GM18868 (cell line): ENCODE data around the gene FRMD4B.

ENCODE experiments used
- ATAC-seq: cut with Tn5 transposase; IDR thresholded peaks from one replicate; pipeline ENCODE4 v1.9.1; 2021; ENCODE audit warnings: mild to moderate bottlenecking, moderate library complexity; ENCODE audit not compliant: unreplicated experiment

The FRMD4B gene

GRCh38 chr3:69385723-69386555 is at the start of gene FRMD4B:
FRMD4B (minus strand) TSS chr3:69386088; CDS start chr3:69385989, 99 bp downstream.
- peak; percentile 69 for ATAC-seq

DNA sequence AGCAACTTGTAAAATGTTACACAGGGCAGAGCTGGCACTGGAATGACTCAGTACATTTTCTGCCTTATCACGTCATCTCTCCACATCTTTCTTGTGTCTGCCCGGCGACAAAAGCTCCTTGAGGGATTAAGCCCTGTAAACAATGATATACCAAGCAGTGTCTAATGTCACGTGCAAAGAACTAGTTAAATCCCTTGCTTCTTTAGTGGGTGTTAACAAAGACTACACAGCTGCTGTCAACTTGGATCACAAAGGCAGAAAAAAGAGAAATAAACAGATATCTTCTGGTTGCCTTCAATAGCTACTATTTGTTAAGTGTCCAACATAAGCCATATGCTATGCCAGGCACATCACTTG is 48.1 kb upstream of the FRMD4B start:
- peak; percentile 45 for ATAC-seq

DNA sequence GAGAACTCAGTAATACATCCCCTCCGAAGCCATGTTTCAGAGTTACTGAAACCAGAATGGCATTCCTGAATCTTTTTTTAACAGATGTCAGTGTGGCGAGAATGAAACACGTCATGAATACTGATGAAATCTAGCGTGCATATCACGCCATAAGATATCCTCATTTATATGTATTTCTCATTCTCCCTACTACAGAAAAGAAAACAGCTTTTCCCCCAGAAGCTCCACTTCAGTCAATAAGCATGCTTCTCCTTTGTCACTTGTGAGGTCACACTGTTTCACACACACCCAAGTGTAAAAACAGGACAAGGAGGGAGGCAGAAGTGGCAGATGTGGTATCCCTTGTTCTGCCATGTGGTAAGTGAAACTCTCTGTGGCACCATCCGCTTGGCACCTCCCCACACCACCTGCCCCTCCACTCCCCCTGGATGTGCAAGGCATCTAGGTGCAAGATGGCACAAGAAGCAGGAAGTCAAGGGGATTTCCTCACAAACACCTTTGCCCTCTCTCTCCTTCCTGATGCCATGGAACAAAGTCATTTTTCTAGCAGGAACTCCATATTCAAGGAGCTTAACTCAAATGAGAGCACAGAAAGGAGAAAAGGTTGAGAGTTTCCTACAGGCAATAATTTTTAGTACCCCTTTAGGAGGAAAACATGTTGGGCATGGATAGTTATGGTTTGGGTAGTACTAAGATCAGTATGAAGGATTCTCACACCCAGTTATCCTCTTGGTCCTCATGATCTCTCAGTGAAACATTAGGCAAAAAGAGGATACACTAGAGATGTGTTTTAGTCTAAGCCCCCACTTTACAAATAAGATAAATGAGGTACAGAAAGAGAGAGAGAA is 47.5 kb upstream of the FRMD4B start:
- ATAC-seq = no peak

DNA sequence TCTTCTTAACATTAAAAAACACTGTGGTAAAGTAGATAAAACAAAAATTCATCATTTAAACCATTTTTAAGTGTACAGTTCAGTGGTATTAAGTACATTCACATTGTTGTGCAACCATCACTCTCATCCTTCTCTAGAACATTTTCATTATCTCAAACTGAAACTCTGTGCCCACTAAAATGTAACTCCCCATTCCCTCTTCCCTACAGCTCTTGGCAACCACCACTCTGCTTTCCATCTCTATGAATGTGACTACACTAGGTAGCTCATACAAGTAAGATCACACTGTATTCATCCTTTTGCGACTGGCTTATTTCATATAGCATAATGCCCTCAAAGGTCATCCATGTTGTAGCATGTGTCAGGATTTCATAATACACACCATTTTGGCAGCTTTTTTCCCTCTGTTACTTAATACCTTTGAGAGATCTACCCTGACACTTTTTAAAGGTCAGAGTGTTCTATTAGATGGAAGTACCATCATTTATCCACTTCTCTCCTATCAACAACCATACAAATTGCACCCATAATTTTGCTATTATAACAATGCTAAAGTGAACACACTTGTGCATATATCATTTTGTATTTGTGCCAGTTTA is 42.9 kb upstream of the FRMD4B start:
- ATAC-seq = no peak

DNA sequence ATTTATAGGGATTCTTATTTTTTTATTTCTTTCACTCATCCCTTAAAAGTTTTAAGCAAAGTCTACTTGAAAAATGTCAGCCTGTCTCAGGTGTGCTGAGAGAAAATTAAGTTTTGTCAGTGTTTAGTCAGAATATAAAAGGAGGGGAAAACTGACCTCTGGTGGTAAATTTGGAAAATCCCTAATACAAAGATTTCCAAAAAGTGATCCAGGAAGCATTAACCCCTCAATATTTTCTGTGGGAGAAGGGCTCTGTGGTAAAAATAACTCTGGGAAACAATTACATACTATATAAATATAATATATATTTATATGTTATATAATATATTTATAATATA is 41.0 kb upstream of the FRMD4B start:
- no peak for ATAC-seq

DNA sequence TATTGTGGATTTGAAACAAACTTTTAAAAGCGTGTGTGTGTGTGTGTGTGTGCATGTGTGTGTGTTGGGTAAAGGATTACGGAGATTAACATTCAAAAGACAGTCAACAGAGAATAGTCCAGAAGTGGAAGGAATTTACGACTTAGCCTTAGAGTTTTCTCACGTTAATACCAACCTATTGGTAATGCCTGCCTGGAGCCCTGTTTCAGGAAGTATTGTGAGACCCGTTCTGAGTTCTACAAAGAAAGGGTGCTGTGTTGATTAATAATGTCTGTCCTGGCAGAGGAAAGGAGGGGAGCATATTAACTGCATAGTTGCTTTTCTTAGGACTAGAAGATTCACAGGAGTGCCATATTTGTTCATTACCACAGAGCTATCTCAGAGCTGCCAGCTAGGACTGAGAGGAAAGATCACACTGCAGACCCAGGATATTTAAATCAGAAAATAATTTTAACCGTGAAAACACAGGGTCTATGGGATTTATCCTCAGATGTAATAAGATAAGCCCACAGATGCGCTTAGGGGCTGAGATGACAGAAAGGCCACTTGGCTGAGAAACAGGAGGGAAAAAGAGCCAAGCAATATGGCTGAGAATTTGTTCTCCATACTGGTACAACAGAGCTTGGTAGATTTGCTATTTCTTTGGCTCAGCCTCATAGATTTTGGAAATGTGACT is 40.5 kb upstream of the FRMD4B start:
- no peak for ATAC-seq

- ATAC-seq = peak; percentile 92
Observed at GRCh38 chr3:69425249-69425648, 39.4 kb upstream of the FRMD4B start.

GRCh38 chr3:69423463-69424155 is 37.7 kb upstream of the FRMD4B start:
- ATAC-seq = no peak

GRCh38 chr3:69422751-69423150 is 36.9 kb upstream of the FRMD4B start:
- no peak for ATAC-seq

- ATAC-seq = no peak
Observed at GRCh38 chr3:69420781-69421520, 35.1 kb upstream of the FRMD4B start.

DNA sequence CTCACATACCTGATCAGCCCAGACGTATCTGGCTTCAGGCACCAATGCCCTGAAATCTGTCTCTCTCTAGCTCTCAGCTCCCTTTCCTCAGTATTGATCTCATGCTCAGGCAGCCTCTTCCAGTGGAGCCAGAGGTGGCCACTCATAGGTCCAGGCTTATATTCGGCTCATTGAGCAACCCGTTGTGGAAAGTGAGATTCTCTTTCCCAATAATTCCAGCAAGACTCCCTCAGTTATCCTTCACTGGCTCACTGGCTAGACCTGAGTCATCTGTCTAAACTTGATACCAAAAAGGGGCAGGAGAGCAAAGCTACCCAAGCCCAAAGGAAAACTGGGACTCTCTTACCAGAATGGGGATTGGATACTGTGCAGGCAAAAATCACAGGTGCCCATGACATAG is 33.4 kb upstream of the FRMD4B start:
- no peak for ATAC-seq

- no peak for ATAC-seq
Observed at GRCh38 chr3:69417541-69418078, 31.7 kb upstream of the FRMD4B start.

DNA sequence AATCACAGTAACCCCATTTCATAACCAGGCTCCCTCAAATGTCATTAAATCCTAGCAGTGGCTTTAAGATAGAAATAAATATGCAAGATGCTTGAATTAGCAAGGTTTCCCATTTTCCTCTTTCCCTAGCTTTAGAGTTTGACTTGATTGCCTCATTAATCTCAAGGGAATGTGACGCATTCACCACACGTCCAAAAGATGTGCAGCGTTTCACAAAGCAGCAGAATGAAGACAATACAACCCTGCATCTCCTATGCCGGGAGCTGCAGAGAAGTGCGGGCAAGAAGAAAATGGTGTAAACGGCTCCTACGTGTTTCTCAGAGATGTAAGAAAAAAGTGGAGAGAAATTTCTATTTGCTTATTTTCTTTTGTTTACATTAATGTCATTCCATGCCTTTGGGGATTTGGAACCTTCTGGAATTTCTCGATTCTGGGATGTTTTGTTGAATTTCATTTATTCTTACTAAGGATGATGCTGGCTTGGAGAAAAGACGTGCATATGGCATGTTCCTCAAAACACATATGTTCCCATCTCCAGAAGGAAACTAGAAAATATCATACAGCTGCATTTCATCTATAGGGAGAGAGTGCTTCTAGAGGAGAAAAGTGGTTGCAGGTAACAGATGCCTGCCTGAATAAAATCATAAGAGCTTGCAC is 27.8 kb upstream of the FRMD4B start:
- no peak for ATAC-seq

DNA sequence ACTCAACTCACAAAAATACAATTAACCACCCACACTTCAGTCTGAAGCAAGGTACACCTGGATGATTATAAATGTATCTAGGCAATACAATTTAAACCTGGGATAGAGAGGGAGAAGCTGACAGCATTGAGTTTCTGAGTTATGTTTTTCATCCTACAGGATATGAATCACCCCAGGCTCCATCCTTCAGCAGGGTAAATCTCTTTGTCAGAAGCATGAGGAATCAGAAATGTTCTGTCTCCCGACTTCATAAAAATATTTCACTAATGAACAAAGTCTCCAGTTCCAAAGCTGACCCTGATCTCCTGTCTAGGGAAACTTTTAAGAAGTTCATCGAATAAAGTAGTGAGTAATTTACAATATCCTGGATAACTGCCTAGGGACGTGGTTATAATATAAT is 25.5 kb upstream of the FRMD4B start:
- ATAC-seq = no peak

DNA sequence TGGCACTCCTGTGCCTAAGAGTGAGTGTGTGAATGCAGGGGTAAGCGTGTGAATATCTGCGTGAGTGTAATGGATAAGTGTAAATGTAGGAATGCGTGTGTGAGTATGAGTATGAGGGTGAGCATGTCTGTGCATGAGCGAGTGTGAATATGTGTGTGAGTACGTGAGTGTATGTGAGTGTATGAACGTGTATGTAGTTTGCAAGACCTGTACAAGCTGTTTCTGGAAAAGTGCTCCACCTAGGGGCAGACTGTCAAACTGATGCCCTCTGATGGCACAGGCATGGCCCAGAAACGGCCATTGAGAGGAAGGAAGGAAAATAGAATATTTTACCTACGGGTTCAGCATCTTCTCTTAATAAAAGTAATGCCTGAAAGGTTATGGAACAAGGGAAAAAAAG is 24.4 kb upstream of the FRMD4B start:
- peak; percentile 98 for ATAC-seq

DNA sequence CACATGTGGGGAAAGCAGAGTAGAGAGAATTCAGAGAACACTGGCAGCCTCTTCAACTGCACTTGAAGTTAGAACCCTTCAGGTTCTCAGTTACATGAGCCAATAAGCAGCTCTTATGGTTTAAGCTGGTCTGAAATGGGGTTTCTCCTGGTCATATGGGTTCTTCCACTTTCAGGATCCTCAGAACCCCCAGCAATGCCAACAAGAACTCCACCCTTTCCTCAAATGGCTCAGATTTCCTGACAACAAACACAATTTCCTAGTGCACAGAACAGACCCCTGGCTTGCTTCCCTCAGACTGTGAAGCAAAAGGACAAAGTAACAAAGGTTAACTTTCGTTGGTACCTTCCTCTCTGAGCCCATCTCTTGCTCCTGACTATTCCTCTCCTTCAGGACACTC is 23.9 kb upstream of the FRMD4B start:
- peak; percentile 5 for ATAC-seq

DNA sequence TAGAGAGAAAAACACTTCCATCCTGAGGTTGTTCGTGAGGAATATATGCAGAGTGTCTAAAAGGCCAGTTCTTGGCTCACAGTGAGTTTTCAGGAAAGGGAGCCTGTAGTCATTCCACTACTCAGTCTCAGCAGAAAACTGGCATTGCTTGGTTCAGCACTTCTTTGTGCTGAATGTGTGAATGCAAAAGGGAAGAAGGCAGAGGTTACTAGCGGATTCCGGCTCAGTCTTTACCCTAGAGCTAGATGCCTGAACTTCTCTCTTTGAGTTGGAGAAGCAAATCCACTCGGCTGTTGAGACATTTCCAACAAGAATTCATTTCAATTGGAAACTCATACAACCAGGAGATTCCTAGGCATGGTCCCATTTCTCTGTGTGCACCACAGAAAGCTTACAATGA is 23.1 kb upstream of the FRMD4B start:
- no peak for ATAC-seq

- no peak for ATAC-seq
Observed at GRCh38 chr3:69408542-69408941, 22.7 kb upstream of the FRMD4B start.

DNA sequence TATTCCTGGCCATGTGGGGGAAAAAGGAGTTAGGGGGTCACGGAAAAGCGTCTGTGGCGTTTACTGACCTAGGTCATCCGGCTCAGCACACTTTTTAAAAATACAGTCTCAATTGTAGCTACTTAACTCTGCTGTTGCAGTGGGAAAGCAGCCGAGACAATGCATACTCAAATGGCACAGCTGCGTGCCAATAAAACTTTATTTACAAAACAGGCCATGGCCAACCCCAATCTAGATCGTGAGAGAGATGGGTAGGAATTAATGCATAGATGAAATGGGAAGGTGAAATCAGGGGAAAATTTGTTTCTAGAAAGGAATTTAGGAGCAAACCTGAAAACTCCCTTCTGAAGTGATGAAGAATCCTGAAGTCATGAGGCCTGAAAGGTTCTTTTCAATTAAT is 22.0 kb upstream of the FRMD4B start:
- ATAC-seq = no peak
